SK-N-SH (cell line): ENCODE measurements around the gene CBFB. TPM values are rescaled to one million over a fixed set of nuclear protein-coding genes. Genes with fewer than 3 reads are reported as not detected.

Experiments used
- CTCF ChIA-PET: fragments of 300-600, 350-600 bp; formaldehyde crosslinking; extraction: SDS; loops from one replicate; lab custom pipeline; 2021; lab: Yijun Ruan, JAX
- POLR2A ChIA-PET: fragments of 350-600 bp; sonication (Branson Sonifier 250); formaldehyde crosslinking; extraction: SDS; loops from one replicate; lab custom pipeline; 2020; ENCODE audit warnings: antibody characterized with exemption, inconsistent platforms; lab: Yijun Ruan, JAX
- DNase-seq: peaks from one replicate; pipeline ENCODE4 v3.0.0; 2012
- H2AFZ ChIP-seq: fragments of 200-600 bp; sonication (generic); 2 replicates; pipeline ENCODE4 v1.8.1; 2016; ENCODE audit warnings: antibody characterized with exemption, mild to moderate bottlenecking, low read depth
- H3F3A ChIP-seq: fragments of 200-600 bp; sonication (generic); replicated peaks from 2 replicates; pipeline ENCODE3; 2016; ENCODE audit warnings: antibody characterized with exemption, mild to moderate bottlenecking; ENCODE audit not compliant: insufficient read depth
- H3K27ac ChIP-seq, 2 experiments: fragments of 200-500 bp in 1 of 2; fragments of 200-600 bp in 1 of 2; sonication (Bioruptor generic) in 1 of 2; sonication (generic), shearing (Covaris generic) in 1 of 2; 2 replicates each; pipeline versions ENCODE4 v1.5.1 to v1.6.1; 2014 to 2016; ENCODE audit warnings: low read depth in 2 of 2, inconsistent platforms in 1 of 2, low read length in 1 of 2, mild to moderate bottlenecking in 1 of 2, mixed read lengths in 1 of 2
- H3K27me3 ChIP-seq: fragments of 200-600 bp; sonication (generic), shearing (Covaris generic); 2 replicates; pipeline ENCODE4 v1.6.1; 2016; ENCODE audit warnings: mixed run types; ENCODE audit not compliant: insufficient read depth
- H3K36me3 ChIP-seq, 2 experiments: fragments of 200-500 bp in 1 of 2; fragments of 200-600 bp in 1 of 2; sonication (Bioruptor generic) in 1 of 2; sonication (generic) in 1 of 2; replicated peaks in 1 of 2; 2 replicates each; pipeline versions ENCODE3 to v1.5.1; 2014 to 2016; ENCODE audit warnings: low read length in 1 of 2, mild to moderate bottlenecking in 1 of 2; ENCODE audit not compliant: insufficient read depth in 2 of 2, control insufficient read depth in 1 of 2
- H3K4me1 ChIP-seq, 2 experiments: fragments of 200-500 bp in 1 of 2; fragments of 200-600 bp in 1 of 2; sonication (Bioruptor generic) in 1 of 2; sonication (generic), shearing (Covaris generic) in 1 of 2; 2 replicates each; pipeline versions ENCODE4 v1.5.1 to v1.6.1; 2014 to 2016; ENCODE audit warnings: low read depth in 1 of 2, low read length in 1 of 2, mixed run types in 1 of 2; ENCODE audit not compliant: insufficient read depth in 2 of 2, control insufficient read depth in 1 of 2
- H3K4me2 ChIP-seq: fragments of 200-600 bp; sonication (generic), shearing (Covaris generic); 2 replicates; pipeline ENCODE4 v1.6.1; 2017; ENCODE audit warnings: mixed run types
- H3K4me3 ChIP-seq, 2 experiments: fragments of 200-500 bp in 1 of 2; fragments of 200-600 bp in 1 of 2; sonication (Bioruptor generic) in 1 of 2; sonication (generic), shearing (Covaris generic) in 1 of 2; 2 replicates each; pipeline versions ENCODE4 v1.5.1 to v1.8.1; 2014 to 2016; ENCODE audit warnings: low read depth in 2 of 2, inconsistent platforms in 1 of 2, low read length in 1 of 2, mild to moderate bottlenecking in 1 of 2, mixed read lengths in 1 of 2, moderate library complexity in 1 of 2
- H3K79me2 ChIP-seq: fragments of 200-600 bp; sonication (generic); 2 replicates; pipeline ENCODE4 v1.8.1; 2017; ENCODE audit warnings: mild to moderate bottlenecking; ENCODE audit not compliant: insufficient read depth
- H3K9ac ChIP-seq: fragments of 200-600 bp; sonication (generic); 2 replicates; pipeline ENCODE4 v1.6.1; 2017; ENCODE audit warnings: mixed run types
- H3K9me2 ChIP-seq: fragments of 200-600 bp; sonication (generic); 2 replicates; pipeline ENCODE4 v1.6.1; 2017; ENCODE audit warnings: mixed run types
- H3K9me3 ChIP-seq: fragments of 200-600 bp; sonication (generic); 2 replicates; pipeline ENCODE4 v1.6.1; 2017; ENCODE audit warnings: mixed run types, mild to moderate bottlenecking, moderate library complexity
- H4K20me1 ChIP-seq: fragments of 200-600 bp; sonication (generic); 2 replicates; pipeline ENCODE4 v1.6.1; 2017; ENCODE audit warnings: mild to moderate bottlenecking, mixed run types; ENCODE audit not compliant: insufficient read depth
- CTCF ChIP-seq: fragments of 200-600 bp; sonication (generic); IDR thresholded peaks from 2 replicates; pipeline ENCODE4 v1.6.1; 2017; ENCODE audit warnings: antibody characterized with exemption, mild to moderate bottlenecking, moderate library complexity
- ELF1 ChIP-seq: IDR thresholded peaks from 2 replicates; pipeline ENCODE4 v1.4.0; 2012
- FOXJ3 ChIP-seq: sonication (generic); formaldehyde crosslinking; IDR thresholded peaks from 2 replicates; pipeline ENCODE4 v1.5.1; 2020; ENCODE audit warnings: mild to moderate bottlenecking, missing genetic modification reagents
- IRF3 ChIP-seq: fragments of 150-350 bp; IDR thresholded peaks from 2 replicates; pipeline ENCODE4 v1.6.1; 2016; ENCODE audit warnings: mild to moderate bottlenecking, low read depth, low read length
- MXI1 ChIP-seq: IDR thresholded peaks from 2 replicates; pipeline ENCODE4 v1.6.1; 2012; ENCODE audit warnings: mild to moderate bottlenecking, low read depth, low read length, improper control_type of control experiment
- PBX3 ChIP-seq: IDR thresholded peaks from 2 replicates; pipeline ENCODE4; 2012
- POLR2AphosphoS5 ChIP-seq: IDR thresholded peaks from 2 replicates; pipeline ENCODE4 v1.6.1; 2012; ENCODE audit warnings: low read depth, low read length
- RAD21 ChIP-seq: IDR thresholded peaks from 2 replicates; pipeline ENCODE4 v1.6.1; 2012; ENCODE audit warnings: mild to moderate bottlenecking, low read length
- RCOR1 ChIP-seq: fragments of 150-350 bp; IDR thresholded peaks from 2 replicates; pipeline ENCODE4 v1.6.1; 2017; ENCODE audit warnings: antibody characterized with exemption, low read length
- RFX5 ChIP-seq: IDR thresholded peaks from 2 replicates; pipeline ENCODE4 v1.6.1; 2012; ENCODE audit warnings: mild to moderate bottlenecking, improper control_type of control experiment, low read length
- TEAD4 ChIP-seq: IDR thresholded peaks from 2 replicates; pipeline ENCODE4 v1.4.0; 2012; ENCODE audit warnings: mild to moderate bottlenecking, borderline replicate concordance; ENCODE audit not compliant: insufficient read depth
- USF1 ChIP-seq: IDR thresholded peaks from 2 replicates; pipeline ENCODE4 v1.4.0; 2012; ENCODE audit warnings: low read depth, borderline replicate concordance
- WGBS: methylation state at CpG from one replicate; pipeline ENCODE4 v1.1.6; 2017; ENCODE audit warnings: low lambda C conversion rate; 5-methylcytosine and 5-hydroxymethylcytosine counted together
- polyA plus RNA-seq, 3 experiments: library from polyadenylated mRNA; depleted of rRNA; stranded (reverse); fragments of >200 nt; gene quantifications; 2 replicates each; pipeline ENCODE4 v1.2.3, GENCODE V29; 2012

CBFB gene
- polyA plus RNA-seq, 1 of the 3 experiments (the other 2 are of a cell fraction) = 40.1 TPM

GRCh38 chr16:67148656-67149275 lies 119.8 kb downstream of the CBFB start:
- peaks cover 13 to 48% of the 10 kb centered on the region in 2 experiments for H3K36me3 ChIP-seq
- H3F3A ChIP-seq = peaks cover 8% of the 10 kb centered on the region
- no peaks in the 10 kb centered on the region for H4K20me1 ChIP-seq
- H3K9ac ChIP-seq = no peak overlapping the region
- no peaks in the 10 kb centered on the region for H3K27me3 ChIP-seq
- H3K4me1 ChIP-seq = peaks cover 0 to 8% of the 10 kb centered on the region in 2 experiments; a peak in 1 of 4 replicates
- H3K9me3 ChIP-seq = no peaks in the 10 kb centered on the region
- no peak overlapping the region for H3K4me3 ChIP-seq
- no peak overlapping the region for H3K4me2 ChIP-seq
- DNase-seq = no peak
- no peaks in the 10 kb centered on the region for H3K79me2 ChIP-seq
- POLR2A ChIA-PET = no interaction called here
- 93% methylated on average over 7 of the region's 11 CpGs for WGBS
- H2AFZ ChIP-seq = no peak overlapping the region
- TF ChIP-seq ELF1 (no peak), TEAD4 (no peak), RCOR1 (no peak), USF1 (no peak), RFX5 (no peak), IRF3 (no peak), CTCF (no peak), MXI1 (no peak), PBX3 (no peak), FOXJ3 (CRISPR knock-in tag) (no peak), POLR2AphosphoS5 (no peak), RAD21 (no peak)
- no peaks in the 10 kb centered on the region for H3K9me2 ChIP-seq
- no peak overlapping the region; a peak in 1 of 4 replicates for H3K27ac ChIP-seq
- CTCF ChIA-PET = interaction anchor here (0.7 to 1.3 kb wide), 2 partner anchors 28 to 49 kb away, joined by 3 read pairs; no protein-coding TSS in a partner anchor
